ENCODE measurements around the gene ARHGDIA.

ARHGDIA gene

GRCh38 chr17:81905993-81906392 lies 34.9 kb upstream of the ARHGDIA start:
- DNase-seq: no peak

GRCh38 chr17:81905424-81905875 lies 34.3 kb upstream of the ARHGDIA start:
- no peak for DNase-seq

DNA sequence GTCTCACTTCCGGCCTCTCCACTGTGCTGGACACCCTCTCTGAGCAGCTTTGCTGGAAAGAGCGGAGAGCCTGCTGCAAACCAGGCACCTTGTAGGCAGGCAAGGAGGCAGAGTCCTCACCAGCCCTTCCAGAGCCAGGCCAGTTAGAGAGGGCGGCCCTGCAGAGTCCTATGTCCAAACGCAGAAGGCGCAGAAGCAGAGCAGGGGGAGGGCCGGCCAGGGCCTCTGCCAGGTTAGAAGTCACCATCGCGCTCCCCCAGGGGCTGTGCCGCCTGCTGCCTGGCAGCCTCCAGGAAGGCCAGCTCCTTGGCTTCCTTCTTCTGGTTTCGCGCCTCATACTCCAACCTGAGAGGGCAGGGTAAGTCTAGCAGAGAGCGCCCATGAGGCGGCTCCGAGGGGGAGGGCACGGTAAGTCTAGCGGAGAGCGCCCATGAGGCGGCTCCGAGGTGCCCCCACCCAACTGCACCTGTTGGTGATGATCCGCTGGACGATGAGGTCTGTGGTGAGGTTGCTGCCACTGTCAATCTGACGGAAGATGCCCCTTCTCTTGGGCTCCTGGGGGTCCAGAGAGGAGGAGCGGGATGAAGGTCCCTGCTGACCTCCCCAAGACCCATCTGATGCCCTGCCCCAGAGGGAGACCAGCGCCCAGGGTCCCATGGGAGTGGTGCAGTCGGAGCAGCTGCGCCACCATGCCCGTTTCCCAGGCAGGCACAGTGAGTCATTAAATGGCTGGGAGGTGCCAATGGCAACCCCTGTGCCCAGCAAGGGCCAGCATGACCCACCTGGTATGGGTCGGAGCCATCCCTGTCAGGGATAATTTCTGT lies 33.7 kb upstream of the ARHGDIA start:
- no peak for DNase-seq

GRCh38 chr17:81903896-81904599 lies 32.9 kb upstream of the ARHGDIA start:
- no peak for DNase-seq

- no peak for DNase-seq
Measured at GRCh38 chr17:81903415-81903831, 32.3 kb upstream of the ARHGDIA start.

DNA sequence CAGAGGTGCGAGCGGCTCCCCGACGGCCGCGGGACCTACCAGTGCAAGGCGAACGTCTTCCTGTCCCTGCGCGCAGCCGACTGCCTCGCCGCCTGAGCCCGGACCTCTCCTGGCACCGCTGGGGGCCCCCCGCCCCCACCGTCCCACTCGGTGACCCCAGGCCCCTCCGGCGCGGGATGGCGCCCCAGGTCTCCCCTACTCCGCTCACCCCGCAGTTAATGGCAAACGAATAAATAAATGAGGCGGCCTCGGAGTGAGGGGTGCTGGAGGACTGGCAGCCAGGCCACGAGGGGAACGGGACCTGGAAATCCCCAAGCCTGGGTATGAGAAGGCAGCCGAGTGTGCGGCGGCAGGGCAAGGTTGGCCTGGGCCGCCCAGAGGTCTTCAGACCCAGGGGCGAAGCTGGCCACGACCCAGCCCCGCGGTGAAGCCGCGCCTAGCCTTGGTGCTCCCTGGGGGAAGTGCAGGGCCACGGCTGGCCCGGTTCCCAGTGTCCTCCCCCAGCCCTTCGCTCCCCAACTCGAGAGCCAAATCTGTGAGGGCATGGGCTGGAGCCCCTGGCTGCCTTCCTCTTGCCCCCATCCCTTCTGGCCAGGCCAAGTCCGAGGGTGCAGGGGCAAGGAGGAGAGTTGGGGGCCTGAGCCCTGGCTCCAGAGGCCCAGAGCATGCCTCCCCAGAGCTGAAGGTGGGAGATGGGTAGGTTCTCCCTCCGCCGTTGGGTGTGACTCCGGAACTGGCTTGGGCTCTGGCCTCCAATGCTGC lies 31.7 kb upstream of the ARHGDIA start:
- DNase-seq: no peak

DNA sequence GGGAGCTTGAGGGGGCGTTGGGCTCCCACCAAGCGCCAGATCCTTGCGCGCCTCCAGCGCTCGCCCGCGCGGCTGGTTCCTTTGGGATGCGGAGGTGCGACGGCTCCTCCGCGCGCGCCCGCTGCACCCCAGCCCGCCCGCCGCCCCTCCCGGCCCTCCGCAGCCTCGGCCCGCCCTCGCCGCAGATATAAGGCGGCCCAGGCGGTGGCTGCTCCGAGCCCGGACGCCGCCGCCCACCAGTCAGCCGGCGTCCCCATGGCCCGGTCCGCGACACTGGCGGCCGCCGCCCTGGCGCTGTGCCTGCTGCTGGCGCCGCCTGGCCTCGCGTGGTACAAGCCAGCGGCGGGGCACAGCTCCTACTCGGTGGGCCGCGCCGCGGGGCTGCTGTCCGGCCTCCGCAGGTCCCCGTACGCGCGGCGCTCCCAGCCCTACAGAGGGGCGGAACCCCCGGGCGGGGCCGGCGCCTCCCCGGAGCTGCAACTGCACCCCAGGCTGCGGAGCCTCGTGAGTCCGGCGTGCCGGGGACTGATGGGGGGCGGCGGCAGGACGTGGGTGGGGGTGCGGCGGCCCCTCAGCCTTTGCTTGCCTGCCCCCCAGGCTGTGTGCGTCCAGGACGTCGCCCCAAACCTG lies 31.0 kb upstream of the ARHGDIA start, which contains the start of gene NPB:
TSS of gene NPB (plus strand) at position 216 of the 630 bp plus-strand sequence. CDS start at position 256, 40 bp downstream.
- DNase-seq: no peak

GRCh38 chr17:81901167-81902022 lies 30.3 kb upstream of the ARHGDIA start:
- DNase-seq: no peak

GRCh38 chr17:81900181-81900820 lies 29.2 kb upstream of the ARHGDIA start:
- DNase-seq: no peak

- DNase-seq: no peak
Measured at GRCh38 chr17:81899514-81900166, 28.5 kb upstream of the ARHGDIA start.

GRCh38 chr17:81898885-81899284 lies 27.7 kb upstream of the ARHGDIA start:
- DNase-seq: no peak

GRCh38 chr17:81898029-81898866 lies 27.1 kb upstream of the ARHGDIA start:
- DNase-seq: no peak

DNA sequence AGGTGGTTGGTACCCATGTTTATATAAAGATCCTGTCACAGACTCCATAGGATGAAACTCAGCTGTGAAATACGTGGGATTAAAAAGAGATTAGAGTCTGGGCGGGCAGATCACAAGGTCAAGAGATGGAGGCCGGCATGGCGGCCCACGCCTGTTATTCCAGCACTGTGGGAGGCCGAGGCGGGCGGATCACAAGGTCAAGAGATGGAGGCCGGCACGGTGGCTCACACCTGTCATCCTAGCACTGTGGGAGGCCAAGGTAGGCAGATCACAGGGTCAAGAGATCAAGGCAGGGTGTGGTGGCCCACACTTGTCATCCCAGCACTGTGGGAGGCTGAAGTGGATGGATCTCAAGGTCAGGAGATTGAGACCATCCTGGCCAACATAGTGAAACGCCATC lies 24.3 kb upstream of the ARHGDIA start:
- no peak for DNase-seq

DNA sequence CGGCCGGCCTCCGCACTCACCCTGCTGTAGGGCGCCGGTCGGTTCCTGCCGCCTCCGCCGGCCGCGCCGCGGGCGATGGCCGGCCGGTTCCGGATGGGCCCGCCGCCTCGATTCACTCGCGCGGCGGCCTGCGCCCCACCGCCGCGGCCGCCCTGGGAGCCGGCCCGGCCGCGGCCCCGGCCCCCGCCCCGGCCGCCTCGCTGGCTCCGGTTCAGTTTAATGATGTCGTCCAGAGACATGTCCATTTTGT lies 20.1 kb upstream of the ARHGDIA start:
- DNase-seq: no peak

DNA sequence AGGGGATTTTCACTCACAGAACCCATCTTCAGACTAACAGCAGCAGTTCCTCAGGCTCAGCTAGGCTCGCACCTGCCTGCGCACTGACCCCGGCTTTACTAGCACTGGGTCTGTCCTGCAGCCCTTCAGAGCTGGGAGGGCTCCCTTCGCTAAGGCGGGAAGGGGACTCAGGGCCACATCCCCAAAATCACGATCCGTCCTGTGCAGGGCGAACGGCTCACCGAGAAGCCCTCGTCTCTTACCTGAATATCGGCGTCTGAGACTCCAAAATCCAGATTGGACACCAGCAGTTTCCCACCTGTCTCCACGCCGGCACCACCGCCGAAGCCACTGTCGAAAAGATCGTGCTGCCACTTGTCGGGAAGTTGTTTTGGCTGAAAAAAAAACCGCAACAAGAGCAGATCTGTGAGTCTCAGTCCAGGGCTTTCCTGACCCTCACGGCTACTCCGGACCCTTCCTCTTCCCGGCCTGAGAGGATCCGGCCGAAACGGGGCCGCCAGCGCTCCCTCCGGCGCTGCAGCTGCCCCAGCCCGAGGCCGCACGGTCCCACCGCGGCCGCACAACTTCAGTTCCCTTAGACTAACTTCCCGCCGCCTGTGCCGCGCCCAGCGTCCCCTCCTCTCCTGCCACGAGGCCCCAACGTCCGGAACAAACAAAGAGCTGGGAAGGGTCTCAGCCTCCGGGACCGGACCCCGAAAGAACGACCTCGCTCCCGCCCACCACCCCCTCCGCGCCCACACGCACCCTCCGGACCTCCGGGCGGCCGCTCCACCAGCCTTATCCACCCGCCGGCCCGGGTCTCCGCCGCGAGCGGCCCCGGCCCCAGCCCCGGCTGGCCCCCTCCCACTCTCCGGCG lies 19.5 kb upstream of the ARHGDIA start:
- DNase-seq: peak; percentile 45

DNA sequence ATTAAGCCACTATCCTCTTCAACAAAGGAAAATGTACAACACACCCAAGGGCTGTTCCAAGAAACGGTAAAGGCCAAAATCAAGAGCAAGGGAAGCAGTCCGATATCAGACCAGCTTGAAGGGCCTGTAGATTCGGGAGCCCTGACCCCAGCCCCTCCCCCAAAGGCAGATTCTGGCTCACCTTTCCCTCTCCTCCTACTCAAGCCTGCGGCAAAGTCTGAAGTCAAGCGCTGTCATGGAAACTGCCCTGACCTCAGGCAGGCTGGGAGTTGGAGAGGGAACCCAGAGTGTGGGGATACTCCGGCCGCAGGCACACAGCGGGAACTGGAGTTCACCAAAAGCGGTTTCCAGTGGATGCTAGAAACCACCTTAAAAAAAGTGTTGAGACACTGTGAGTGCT lies 18.5 kb upstream of the ARHGDIA start:
- no peak for DNase-seq

- no peak for DNase-seq
Measured at GRCh38 chr17:81888988-81889595, 18.0 kb upstream of the ARHGDIA start.

DNA sequence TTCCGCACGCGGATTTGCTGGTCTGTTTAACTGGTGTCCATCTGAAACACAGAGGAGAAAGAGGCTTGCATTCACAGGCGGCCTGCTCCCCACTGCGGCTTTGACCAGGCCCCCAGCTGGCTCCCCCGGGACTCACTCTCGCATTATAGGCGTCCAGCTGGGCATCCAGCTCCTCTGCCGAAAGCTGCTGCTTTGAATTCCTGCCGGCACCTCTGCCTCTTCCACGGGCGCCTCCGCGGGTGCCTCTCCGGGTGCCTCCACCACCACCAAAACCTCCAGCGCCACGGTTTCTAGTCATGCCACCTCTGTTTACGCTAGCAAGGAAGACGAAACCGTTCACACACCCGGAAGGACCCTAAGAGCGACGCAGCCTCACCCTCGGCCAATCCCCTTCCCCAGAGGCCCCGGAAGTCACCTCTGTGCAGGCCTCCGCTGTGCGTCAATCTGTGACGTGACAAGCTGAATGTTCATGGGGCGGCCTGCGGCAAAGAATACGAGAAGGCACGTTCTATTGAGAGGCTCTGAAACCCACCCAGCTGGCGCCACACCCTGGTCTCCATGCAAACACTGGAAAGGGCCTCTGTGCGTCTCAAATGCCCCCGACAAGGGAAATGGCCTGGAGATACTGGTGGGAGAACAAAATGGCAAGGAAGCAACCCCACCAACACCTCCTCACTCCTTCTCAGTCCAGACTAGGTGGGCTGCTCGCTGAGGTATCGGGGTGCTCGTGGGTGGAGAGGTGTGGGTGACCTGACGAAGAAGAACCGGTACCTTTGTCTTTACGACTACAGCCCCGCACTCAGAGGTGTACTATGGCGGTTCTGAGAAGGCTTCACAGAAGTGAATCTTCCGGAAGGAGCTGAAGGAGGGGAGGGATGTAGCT lies 17.2 kb upstream of the ARHGDIA start:
- DNase-seq: no peak
